ENCODE measurements around the gene PPM1N.

DNA sequence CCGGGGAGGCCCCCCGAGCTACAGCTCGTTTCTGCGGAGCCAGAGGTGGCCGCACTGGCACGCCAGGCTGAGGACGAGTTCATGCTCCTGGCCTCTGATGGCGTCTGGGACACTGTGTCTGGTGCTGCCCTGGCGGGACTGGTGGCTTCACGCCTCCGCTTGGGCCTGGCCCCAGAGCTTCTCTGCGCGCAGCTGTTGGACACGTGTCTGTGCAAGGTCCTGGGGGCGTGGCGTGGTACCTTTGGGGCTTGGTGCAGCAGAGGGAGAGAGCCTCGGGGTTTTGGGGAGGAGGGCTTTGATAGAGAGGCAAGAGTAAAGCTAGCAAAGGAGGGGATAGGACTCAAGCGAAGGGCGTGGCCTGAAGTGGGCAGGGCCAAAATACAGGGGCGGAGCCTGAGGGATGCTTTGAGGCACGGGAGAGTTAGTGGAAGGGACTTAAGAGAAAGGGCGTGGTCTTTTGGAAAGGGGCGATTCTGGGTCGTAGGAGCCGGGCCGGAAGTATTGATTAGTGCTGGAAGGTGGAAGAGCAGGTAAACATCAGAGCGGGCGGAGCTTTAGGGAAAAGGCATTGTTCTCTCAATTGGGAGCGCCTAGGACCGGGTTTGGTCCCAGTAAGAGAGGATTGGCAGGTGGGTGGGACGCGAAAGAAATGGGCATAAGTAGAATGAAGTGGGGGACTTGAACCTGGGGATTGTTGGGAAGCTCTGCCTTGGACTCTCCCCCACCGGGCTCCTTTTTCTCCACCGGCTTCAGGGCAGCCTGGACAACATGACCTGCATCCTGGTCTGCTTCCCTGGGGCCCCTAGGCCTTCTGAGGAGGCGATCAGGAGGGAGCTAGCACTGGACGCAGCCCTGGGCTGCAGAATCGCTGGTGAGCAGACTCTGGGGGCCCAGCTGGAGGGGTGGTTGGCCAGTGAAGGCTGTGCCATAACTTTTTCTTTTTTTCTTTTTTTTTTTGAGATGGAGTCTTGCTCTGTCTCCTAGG is 1.2 kb downstream of the PPM1N start:
- no peak for TF ChIP-seq POLR2A (IDR thresholded peaks at IDR 0.05)
- TF ChIP-seq, protein P1, sequence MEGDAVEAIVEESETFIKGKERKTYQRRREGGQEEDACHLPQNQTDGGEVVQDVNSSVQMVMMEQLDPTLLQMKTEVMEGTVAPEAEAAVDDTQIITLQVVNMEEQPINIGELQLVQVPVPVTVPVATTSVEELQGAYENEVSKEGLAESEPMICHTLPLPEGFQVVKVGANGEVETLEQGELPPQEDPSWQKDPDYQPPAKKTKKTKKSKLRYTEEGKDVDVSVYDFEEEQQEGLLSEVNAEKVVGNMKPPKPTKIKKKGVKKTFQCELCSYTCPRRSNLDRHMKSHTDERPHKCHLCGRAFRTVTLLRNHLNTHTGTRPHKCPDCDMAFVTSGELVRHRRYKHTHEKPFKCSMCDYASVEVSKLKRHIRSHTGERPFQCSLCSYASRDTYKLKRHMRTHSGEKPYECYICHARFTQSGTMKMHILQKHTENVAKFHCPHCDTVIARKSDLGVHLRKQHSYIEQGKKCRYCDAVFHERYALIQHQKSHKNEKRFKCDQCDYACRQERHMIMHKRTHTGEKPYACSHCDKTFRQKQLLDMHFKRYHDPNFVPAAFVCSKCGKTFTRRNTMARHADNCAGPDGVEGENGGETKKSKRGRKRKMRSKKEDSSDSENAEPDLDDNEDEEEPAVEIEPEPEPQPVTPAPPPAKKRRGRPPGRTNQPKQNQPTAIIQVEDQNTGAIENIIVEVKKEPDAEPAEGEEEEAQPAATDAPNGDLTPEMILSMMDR (IDR thresholded peaks at IDR 0.05), result no peak

All from Peyer's patch (tissue), 4 donors.